GM12874 (cell line): ENCODE measurements around the gene CLMN.

Source experiments
- CTCF ChIP-seq: IDR thresholded peaks from 2 replicates; pipeline ENCODE4 v1.5.1; 2011; ENCODE audit warnings: low read depth, mild to moderate bottlenecking, control low read depth, low read length, moderate library complexity; ENCODE audit not compliant: insufficient read depth

The CLMN gene

GRCh38 chr14:95165517-95165916 lies 154.2 kb downstream of the CLMN start:
- no peak for TF ChIP-seq CTCF

- TF ChIP-seq CTCF, result no peak
These were observed 155.2 kb downstream of the CLMN start for GRCh38 chr14:95164506-95164905.

- no peak for TF ChIP-seq CTCF
These were observed 156.0 kb downstream of the CLMN start for GRCh38 chr14:95163666-95164065.

GRCh38 chr14:95163132-95163531 lies 156.6 kb downstream of the CLMN start:
- TF ChIP-seq CTCF, result no peak

GRCh38 chr14:95162641-95163040 lies 157.1 kb downstream of the CLMN start:
- no peak for TF ChIP-seq CTCF

- TF ChIP-seq CTCF, result no peak
These were observed 162.2 kb downstream of the CLMN start, which contains the start of gene DICER1 for GRCh38 chr14:95157327-95158189. Gene DICER1 (minus strand): TSS chr14:95157529. CDS start chr14:95133458, 24,071 bp downstream.

- no peak for TF ChIP-seq CTCF
These were observed 162.7 kb downstream of the CLMN start for GRCh38 chr14:95157048-95157326.
